Epidermal melanocyte (primary cell): ENCODE measurements around the gene DUSP21.
"Not testable (repeated sequence)": the region's sequence is repeated elsewhere in the genome, so short reads cannot be mapped to it uniquely, and the experiment has no call there.

Experiments used
- DNase-seq: peaks from one replicate; pipeline ENCODE4 v3.0.0; 2011; ENCODE audit warnings: low spot score; ENCODE audit not compliant: insufficient read length

DUSP21 gene

GRCh38 chrX:44876086-44876485 lies 32.3 kb downstream of the DUSP21 start:
- DNase-seq, result no peak

GRCh38 chrX:44876767-44877166 lies 32.9 kb downstream of the DUSP21 start:
- DNase-seq, result no peak

GRCh38 chrX:44878780-44879179 lies 35.0 kb downstream of the DUSP21 start:
- DNase-seq, result no peak

GRCh38 chrX:44881549-44881948 lies 37.7 kb downstream of the DUSP21 start:
- no peak for DNase-seq

GRCh38 chrX:44882635-44883034 lies 38.8 kb downstream of the DUSP21 start:
- no peak for DNase-seq

- DNase-seq, result no peak
Observed at GRCh38 chrX:44884944-44885343, 41.1 kb downstream of the DUSP21 start.

GRCh38 chrX:44889824-44890223 lies 46.0 kb downstream of the DUSP21 start:
- DNase-seq, result no peak

- no peak for DNase-seq
Observed at GRCh38 chrX:44890247-44890646, 46.4 kb downstream of the DUSP21 start.

GRCh38 chrX:44890687-44891086 lies 46.9 kb downstream of the DUSP21 start:
- not testable (repeated sequence) for DNase-seq

GRCh38 chrX:44891642-44892041 lies 47.8 kb downstream of the DUSP21 start:
- no peak for DNase-seq
